Neural crest cell (in vitro differentiated cells): ENCODE measurements around the gene CASKIN1. TPM values are rescaled to one million over a fixed set of nuclear protein-coding genes. Genes with fewer than 3 reads are reported as not detected.

Experiments used
- DNase-seq: peaks from one replicate; pipeline ENCODE4 v3.0.0; 2021; ENCODE audit warnings: low read depth, mixed read lengths, low spot score
- H3K27ac Mint-ChIP-seq: one replicate; pipeline ENCODE4 v1.8.0; 2021; ENCODE audit warnings: mild to moderate bottlenecking, mixed read lengths; ENCODE audit not compliant: unreplicated experiment
- H3K27me3 Mint-ChIP-seq: 2 replicates; pipeline ENCODE4 v1.8.0; 2021; ENCODE audit warnings: low read depth, mild to moderate bottlenecking, mixed read lengths
- H3K36me3 Mint-ChIP-seq: 2 replicates; pipeline ENCODE4 v1.8.0; 2021; ENCODE audit warnings: low read depth, mild to moderate bottlenecking, mixed read lengths
- H3K4me1 Mint-ChIP-seq: 2 replicates; pipeline ENCODE4 v1.8.0; 2021; ENCODE audit warnings: mixed read lengths
- H3K4me3 Mint-ChIP-seq: one replicate; pipeline ENCODE4 v1.8.0; 2021; ENCODE audit warnings: mild to moderate bottlenecking, mixed read lengths
- H3K9me3 Mint-ChIP-seq: 2 replicates; pipeline ENCODE4 v1.8.0; 2021; ENCODE audit warnings: mixed read lengths
- total RNA-seq: library from RNA; stranded (reverse); gene quantifications from 2 replicates; pipeline ENCODE4 v1.2.1, GENCODE V29; 2021
- TF ChIP-seq, protein P1 (sequence below): fragments of 200-600 bp; sonication (generic); conservative IDR thresholded peaks from 2 replicates; pipeline ENCODE4 v1.5.0; 2021; ENCODE audit warnings: antibody characterized with exemption, mild to moderate bottlenecking

CASKIN1 gene
- total RNA-seq, 1 donor from 2014 or later, result 20.2 TPM

DNA sequence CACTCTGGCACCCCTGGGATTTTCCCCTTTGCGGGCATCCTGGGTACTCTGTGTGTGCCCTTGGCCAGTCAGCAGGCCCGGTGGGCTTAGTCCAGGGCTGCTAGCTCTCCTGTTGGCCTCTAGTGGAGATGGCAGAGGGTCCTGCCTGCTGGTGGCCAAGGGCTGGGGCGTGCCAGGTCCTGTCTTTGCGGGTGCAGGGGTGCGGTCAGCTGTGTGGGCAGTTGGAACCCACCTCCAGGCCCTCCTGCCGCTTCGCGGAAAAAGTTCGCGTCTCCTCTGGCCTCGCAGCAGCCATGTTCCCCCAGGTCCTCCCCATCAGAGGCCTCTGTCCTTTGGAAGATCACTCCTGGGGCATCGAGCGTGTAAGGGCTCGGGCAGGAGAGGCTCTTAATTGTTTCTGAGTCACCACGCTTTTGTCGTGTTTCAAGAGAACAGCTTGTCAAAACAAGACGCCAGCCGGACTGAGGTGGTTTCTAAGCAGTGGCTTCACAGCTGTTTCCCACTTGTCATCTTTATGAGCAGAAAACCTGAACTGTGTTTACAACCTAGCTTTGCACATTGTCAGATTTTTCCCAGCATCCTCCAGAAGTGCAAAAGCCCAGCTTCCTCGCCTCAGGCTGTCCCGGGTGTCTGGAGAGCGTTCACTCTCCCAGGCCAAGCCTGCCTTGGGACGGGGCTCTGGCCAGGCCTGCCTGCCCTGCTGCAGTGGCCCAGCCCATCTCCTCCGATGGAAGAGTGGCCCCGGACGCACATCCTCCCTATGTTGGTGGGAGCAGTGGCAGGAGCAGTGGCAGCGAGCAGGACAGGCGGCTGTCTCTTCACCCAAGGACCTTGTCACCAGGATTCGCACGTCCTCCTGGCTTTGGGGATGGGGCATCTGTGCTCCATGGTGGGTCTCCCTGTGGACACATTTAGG lies 34.9 kb upstream of the CASKIN1 start:
- Mint-ChIP-seq H3K9me3 (no peaks in the 10 kb centered on the region), H3K27ac (no peak overlapping the region), H3K27me3 (peaks cover 9% of the 10 kb centered on the region), H3K4me1 (peaks cover 2% of the 10 kb centered on the region), H3K36me3 (peaks cover 2% of the 10 kb centered on the region), H3K4me3 (no peak overlapping the region)
- DNase-seq, result no peak
- TF ChIP-seq, protein P1, sequence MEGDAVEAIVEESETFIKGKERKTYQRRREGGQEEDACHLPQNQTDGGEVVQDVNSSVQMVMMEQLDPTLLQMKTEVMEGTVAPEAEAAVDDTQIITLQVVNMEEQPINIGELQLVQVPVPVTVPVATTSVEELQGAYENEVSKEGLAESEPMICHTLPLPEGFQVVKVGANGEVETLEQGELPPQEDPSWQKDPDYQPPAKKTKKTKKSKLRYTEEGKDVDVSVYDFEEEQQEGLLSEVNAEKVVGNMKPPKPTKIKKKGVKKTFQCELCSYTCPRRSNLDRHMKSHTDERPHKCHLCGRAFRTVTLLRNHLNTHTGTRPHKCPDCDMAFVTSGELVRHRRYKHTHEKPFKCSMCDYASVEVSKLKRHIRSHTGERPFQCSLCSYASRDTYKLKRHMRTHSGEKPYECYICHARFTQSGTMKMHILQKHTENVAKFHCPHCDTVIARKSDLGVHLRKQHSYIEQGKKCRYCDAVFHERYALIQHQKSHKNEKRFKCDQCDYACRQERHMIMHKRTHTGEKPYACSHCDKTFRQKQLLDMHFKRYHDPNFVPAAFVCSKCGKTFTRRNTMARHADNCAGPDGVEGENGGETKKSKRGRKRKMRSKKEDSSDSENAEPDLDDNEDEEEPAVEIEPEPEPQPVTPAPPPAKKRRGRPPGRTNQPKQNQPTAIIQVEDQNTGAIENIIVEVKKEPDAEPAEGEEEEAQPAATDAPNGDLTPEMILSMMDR, result no peak

DNA sequence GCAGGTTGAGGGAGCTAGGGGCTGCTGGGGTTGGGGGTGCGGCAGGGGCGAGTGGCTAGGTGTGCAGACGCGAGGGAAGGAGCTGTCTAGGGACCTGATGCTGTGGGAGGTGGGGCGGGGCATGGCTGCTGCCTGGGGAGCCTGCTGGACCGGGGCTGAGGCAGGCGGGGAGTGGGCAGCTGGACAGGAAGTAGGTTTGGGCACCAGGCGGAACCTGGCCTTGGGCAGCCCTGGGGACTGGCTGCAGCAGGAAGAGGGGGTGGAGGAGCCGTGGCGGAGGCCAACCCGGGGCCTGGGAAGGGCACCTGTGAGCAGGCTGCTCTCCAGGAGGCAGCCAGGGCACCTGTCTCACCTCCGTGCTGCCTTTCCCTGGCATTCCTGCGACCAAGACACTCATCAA lies 34.0 kb upstream of the CASKIN1 start:
- Mint-ChIP-seq H3K4me3 (no peak overlapping the region), H3K9me3 (no peaks in the 10 kb centered on the region), H3K36me3 (peaks cover under 1% of the 10 kb centered on the region), H3K4me1 (peaks cover 5% of the 10 kb centered on the region), H3K27ac (no peak overlapping the region), H3K27me3 (peaks cover 1% of the 10 kb centered on the region)
- TF ChIP-seq, protein P1, result no peak
- DNase-seq, result no peak

DNA sequence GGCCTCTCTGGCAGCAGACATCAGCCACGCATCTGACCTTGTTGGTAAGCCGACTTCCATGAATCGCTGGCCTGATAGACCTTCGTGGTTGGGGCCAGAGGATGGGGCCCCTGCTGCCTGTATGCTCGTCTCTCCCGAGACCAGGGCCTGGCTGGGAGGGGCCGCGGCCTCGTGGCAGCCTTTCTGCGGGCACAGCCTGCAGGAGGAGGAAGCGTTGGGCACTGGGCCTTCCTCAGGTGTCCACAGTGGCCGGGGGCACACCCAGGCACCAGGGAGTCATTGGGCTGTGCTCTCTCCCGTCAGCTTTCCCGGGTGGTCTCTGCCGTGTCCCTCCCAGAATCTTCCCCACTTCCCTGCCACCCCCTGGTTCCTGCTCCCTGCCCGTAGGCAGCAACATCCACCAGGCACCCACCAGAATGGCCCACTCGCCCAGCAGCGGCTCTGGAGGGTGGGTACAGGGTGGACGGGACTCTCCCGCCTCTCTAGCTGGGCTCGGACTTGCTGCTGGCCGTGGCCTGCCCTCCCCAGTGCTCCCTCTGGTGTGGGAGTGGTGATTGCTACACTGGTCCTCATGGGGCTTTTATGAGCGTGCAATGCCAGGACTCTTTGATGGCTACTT lies 33.3 kb upstream of the CASKIN1 start:
- H3K27ac Mint-ChIP-seq, result no peak overlapping the region
- H3K36me3 Mint-ChIP-seq, result no peaks in the 10 kb centered on the region
- TF ChIP-seq, protein P1, result no peak
- H3K4me1 Mint-ChIP-seq, result peaks cover 5% of the 10 kb centered on the region
- no peak for DNase-seq
- no peak overlapping the region for H3K4me3 Mint-ChIP-seq
- no peaks in the 10 kb centered on the region for H3K9me3 Mint-ChIP-seq
- no peaks in the 10 kb centered on the region for H3K27me3 Mint-ChIP-seq

DNA sequence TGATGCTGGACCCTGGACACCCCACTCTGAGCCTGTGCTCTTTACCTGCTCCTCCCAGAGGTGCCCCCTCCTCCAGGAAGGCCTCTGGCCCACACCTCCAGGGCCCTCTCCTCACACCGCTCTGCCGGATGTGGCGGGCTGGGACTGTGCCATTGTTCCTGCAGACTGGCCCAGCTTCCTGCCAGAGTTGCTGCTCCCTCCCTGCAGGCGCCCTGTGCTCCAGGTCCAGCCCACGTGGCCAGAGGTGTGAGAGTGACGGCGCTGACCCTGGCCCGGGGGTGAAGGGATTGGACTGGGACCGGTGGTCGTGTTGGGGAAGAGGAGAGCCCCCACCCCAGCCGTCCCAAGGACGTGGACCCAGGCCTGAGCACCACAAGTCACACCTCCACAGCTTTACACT lies 32.7 kb upstream of the CASKIN1 start:
- Mint-ChIP-seq H3K4me3 (no peak overlapping the region), H3K9me3 (no peaks in the 10 kb centered on the region), H3K27me3 (no peaks in the 10 kb centered on the region), H3K36me3 (no peaks in the 10 kb centered on the region), H3K27ac (no peak overlapping the region), H3K4me1 (peaks cover 9% of the 10 kb centered on the region)
- no peak for DNase-seq
- TF ChIP-seq, protein P1, result no peak

DNA sequence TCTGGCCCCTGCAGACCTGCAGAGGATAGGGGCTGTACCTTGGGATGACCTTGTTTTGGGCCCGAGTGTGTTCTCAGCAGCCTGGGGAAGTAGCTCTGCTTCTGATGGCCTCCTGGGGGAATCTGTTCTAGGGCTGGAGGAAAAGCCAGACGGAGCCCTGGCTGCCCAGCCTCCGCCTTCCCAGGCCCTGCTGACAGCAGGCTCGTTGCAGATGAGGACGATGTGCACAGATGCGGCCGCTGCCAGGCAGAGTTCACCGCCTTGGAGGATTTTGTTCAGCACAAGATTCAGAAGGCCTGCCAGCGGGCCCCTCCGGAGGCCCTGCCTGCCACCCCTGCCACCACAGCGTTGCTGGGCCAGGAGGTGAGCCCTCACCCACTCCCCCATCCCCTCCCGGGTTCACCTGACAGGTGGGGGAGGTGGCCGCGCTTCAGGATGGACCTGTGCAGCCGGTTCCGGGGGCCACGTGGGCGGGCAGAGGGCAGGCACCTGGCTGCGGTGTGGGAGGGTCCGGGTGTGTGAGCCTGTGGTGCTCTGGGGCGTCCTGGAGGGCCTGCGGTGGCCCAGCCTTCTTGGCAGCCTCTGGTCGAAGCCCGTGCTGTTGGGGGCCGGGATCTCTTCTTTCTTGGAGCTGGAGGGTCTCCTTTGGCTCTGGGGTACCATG lies 31.9 kb upstream of the CASKIN1 start:
- Mint-ChIP-seq H3K4me3 (peak overlapping the region; percentile 57), H3K27ac (no peak overlapping the region), H3K36me3 (no peaks in the 10 kb centered on the region), H3K4me1 (peaks cover 12% of the 10 kb centered on the region), H3K9me3 (no peaks in the 10 kb centered on the region), H3K27me3 (no peaks in the 10 kb centered on the region)
- TF ChIP-seq, protein P1, result no peak
- DNase-seq, result no peak
